ENCODE measurements around the gene APIP.
A peak's percentile ranks its signal among the peaks of the same experiment; 100 is the strongest.
"Not testable (repeated sequence)": the region's sequence is repeated elsewhere in the genome, so short reads cannot be mapped to it uniquely, and the experiment has no call there.

Gene APIP

GRCh38 chr11:34926101-34926830 is 10.1 kb upstream of the APIP start:
- no peak overlapping the region for H3K4me3 ChIP-seq (ENCODE audit: low read depth, low read length)
- DNase-seq (ENCODE audit: low read depth), result peak; percentile 53
- TF ChIP-seq CTCF (IDR thresholded peaks at IDR 0.05; ENCODE audit: insufficient read depth, low read depth, low read length, missing control alignments), result peak; percentile 59

GRCh38 chr11:34924714-34925113 is 8.5 kb upstream of the APIP start:
- H3K4me3 ChIP-seq (ENCODE audit: low read depth, low read length), result no peak overlapping the region
- TF ChIP-seq CTCF (IDR thresholded peaks at IDR 0.05; ENCODE audit: insufficient read depth, low read depth, low read length, missing control alignments), result no peak
- no peak for DNase-seq (ENCODE audit: low read depth)

- H3K4me3 ChIP-seq (ENCODE audit: low read depth, low read length), result no peak overlapping the region
- no peak for DNase-seq (ENCODE audit: low read depth)
- no peak for TF ChIP-seq CTCF (IDR thresholded peaks at IDR 0.05; ENCODE audit: insufficient read depth, low read depth, low read length, missing control alignments)
Observed at GRCh38 chr11:34921156-34921555, 5.0 kb upstream of the APIP start.

- DNase-seq (ENCODE audit: low read depth), result no peak
- peak overlapping the region; percentile 71 for H3K4me3 ChIP-seq (ENCODE audit: low read depth, low read length)
- no peak for TF ChIP-seq CTCF (IDR thresholded peaks at IDR 0.05; ENCODE audit: insufficient read depth, low read depth, low read length, missing control alignments)
Observed at GRCh38 chr11:34916843-34917770, 928 bp upstream of the APIP start.

- TF ChIP-seq CTCF (IDR thresholded peaks at IDR 0.05; ENCODE audit: insufficient read depth, low read depth, low read length, missing control alignments), result no peak
- no peak for DNase-seq (ENCODE audit: low read depth)
- peak overlapping the region; percentile 71 for H3K4me3 ChIP-seq (ENCODE audit: low read depth, low read length)
Observed at GRCh38 chr11:34915136-34916014, 804 bp downstream of the APIP start.

- not testable (repeated sequence) for H3K4me3 ChIP-seq (ENCODE audit: low read depth, low read length); DNase-seq (ENCODE audit: low read depth)
Observed at GRCh38 chr11:34913556-34913955, 2.6 kb downstream of the APIP start.
